HG03571 (cell line): Measurements from ENCODE around the gene CSNK1A1.

Experiments
- ATAC-seq: cut with Tn5 transposase; IDR thresholded peaks from one replicate; pipeline ENCODE4 v1.9.1; 2021; ENCODE audit not compliant: unreplicated experiment

CSNK1A1 gene

GRCh38 chr5:149442563-149443182, 108.6 kb downstream of the CSNK1A1 start:
- peak; percentile 69 for ATAC-seq
